K562 (cell line): ENCODE measurements around the gene NKX6-2. TPM values are rescaled to one million over a fixed set of nuclear protein-coding genes. Genes with fewer than 3 reads are reported as not detected.

Source experiments
- ATAC-seq: fragments of 200-7000 bp; cut with Tn5 transposase; 3 replicates; pipeline ENCODE4 v1.9.1; 2020; ENCODE audit warnings: moderate library complexity
- BruUV-seq: library from RNA; stranded (reverse); fragments of 400-500 nt; replicated peaks from 2 replicates; lab custom pipeline; 2021; lab: Mats Ljungman, UMichigan
- CTCF ChIA-PET: fragments of 300-600 bp; formaldehyde crosslinking; extraction: SDS; loops from one replicate; lab custom pipeline; 2021; ENCODE audit warnings: low intra/inter-chr PET ratio; lab: Yijun Ruan, JAX
- POLR2A ChIA-PET: fragments of 300-600, 350-650 bp; sonication (Branson Sonifier 250); formaldehyde crosslinking; extraction: SDS; loops from one replicate; lab custom pipeline; 2021; ENCODE audit warnings: antibody characterized with exemption, inconsistent platforms; lab: Yijun Ruan, JAX
- DNase-seq, 4 experiments: peaks; one replicate each; pipeline versions ENCODE4 v3.0.0 to v3.0.0-alpha.2; 2011 to 2018; ENCODE audit warnings: low spot score in 3 of 4, mixed read lengths in 3 of 4; ENCODE audit errors: extremely low read depth in 1 of 4
- FAIRE-seq: peaks from 2 replicates; lab custom pipeline; 2011; peaks lifted over from hg19 to GRCh38; lab: Jason Lieb, UNC
- H2AFZ ChIP-seq: 2 replicates; pipeline ENCODE4 v1.6.0; 2011; ENCODE audit warnings: low read depth, low read length, control low read depth, inconsistent platforms
- H3K27ac ChIP-seq: fragments of 200-600 bp; 3 replicates; pipeline ENCODE4 v1.8.0; 2011; ENCODE audit warnings: low read depth, mild to moderate bottlenecking, control low read depth, inconsistent platforms, low read length, moderate library complexity, mixed read lengths; ENCODE audit errors: extremely low read depth
- H3K27me3 ChIP-seq, 2 experiments: fragments of 300-600 bp in 1 of 2; 2 replicates in 1 of 2; 3 replicates in 1 of 2; pipeline versions ENCODE4 v1.6.0 to v1.8.0; 2011; ENCODE audit warnings: inconsistent platforms in 2 of 2, low read length in 2 of 2, mild to moderate bottlenecking in 1 of 2, mixed read lengths in 1 of 2, moderate library complexity in 1 of 2; ENCODE audit not compliant: control insufficient read depth in 2 of 2, insufficient read depth in 2 of 2
- H3K36me3 ChIP-seq: fragments of 300-600 bp; 3 replicates; pipeline ENCODE4 v1.8.0; 2011; ENCODE audit warnings: mild to moderate bottlenecking, low read length, inconsistent platforms; ENCODE audit not compliant: control insufficient read depth, insufficient read depth
- H3K4me1 ChIP-seq, 2 experiments: fragments of 200-600 bp in 1 of 2; replicated peaks in 1 of 2; 2 replicates in 1 of 2; 3 replicates in 1 of 2; pipeline versions ENCODE4 v1.5.1 to v1.8.0; 2011; ENCODE audit warnings: inconsistent platforms in 2 of 2, low read length in 2 of 2, mild to moderate bottlenecking in 1 of 2, mixed read lengths in 1 of 2, moderate library complexity in 1 of 2; ENCODE audit not compliant: control insufficient read depth in 2 of 2, insufficient read depth in 2 of 2
- H3K4me2 ChIP-seq: 2 replicates; pipeline ENCODE4 v1.6.1; 2011; ENCODE audit warnings: low read length, control low read depth, inconsistent platforms, mixed read lengths; ENCODE audit not compliant: insufficient read depth
- H3K4me3 ChIP-seq: fragments of 200-600 bp; sonication (generic), shearing (Covaris generic); 2 replicates; pipeline ENCODE4 v1.5.1; 2016; ENCODE audit warnings: control low read depth, inconsistent platforms
- H3K79me2 ChIP-seq: fragments of 200-600 bp; 3 replicates; pipeline ENCODE4 v1.8.0; 2011; ENCODE audit warnings: low read length, inconsistent platforms; ENCODE audit not compliant: control insufficient read depth, insufficient read depth
- H3K9ac ChIP-seq, 2 experiments: 2 replicates each; pipeline versions ENCODE4 v1.6.0 to v1.6.1; 2011; ENCODE audit warnings: low read depth in 2 of 2, low read length in 2 of 2, control low read depth in 1 of 2, inconsistent platforms in 1 of 2, mild to moderate bottlenecking in 1 of 2, mixed read lengths in 1 of 2; ENCODE audit not compliant: insufficient read depth in 1 of 2
- H3K9me1 ChIP-seq: one replicate; pipeline ENCODE4 v1.6.0; 2011; ENCODE audit warnings: inconsistent platforms, mild to moderate bottlenecking, low read length, moderate library complexity; ENCODE audit not compliant: control insufficient read depth, insufficient read depth
- H3K9me3 ChIP-seq: replicated peaks from 2 replicates; pipeline ENCODE4 v1.5.1; 2011; ENCODE audit warnings: low read depth, low read length, inconsistent platforms; ENCODE audit not compliant: control insufficient read depth, insufficient read depth
- H4K20me1 ChIP-seq: replicated peaks from 2 replicates; pipeline ENCODE4 v1.6.1; 2011; ENCODE audit warnings: low read length, inconsistent platforms, mixed read lengths; ENCODE audit not compliant: control insufficient read depth, insufficient read depth
- KLF6 ChIP-seq: fragments of 250-450 bp; sonication (Bioruptor Pico); IDR thresholded peaks from 2 replicates; pipeline ENCODE4 v1.4.0; 2020; ENCODE audit warnings: mild to moderate bottlenecking, moderate library complexity, borderline replicate concordance
- NFXL1 ChIP-seq: fragments of 450-650 bp; formaldehyde crosslinking; IDR thresholded peaks from 2 replicates; pipeline ENCODE4 v1.4.0; 2021; ENCODE audit warnings: mild to moderate bottlenecking
- POLR3G ChIP-seq: IDR thresholded peaks from 2 replicates; pipeline ENCODE4 v1.6.1; 2011; ENCODE audit not compliant: insufficient read length, insufficient replicate concordance; ENCODE audit errors: extremely low read depth
- SMARCE1 ChIP-seq: fragments of 450-650 bp; IDR thresholded peaks from 2 replicates; pipeline ENCODE4 v1.7.1; 2016; ENCODE audit warnings: mild to moderate bottlenecking
- STAG1 ChIP-seq: sonication (generic); formaldehyde crosslinking; IDR thresholded peaks from 2 replicates; pipeline ENCODE4 v1.5.0; 2020; ENCODE audit warnings: missing genetic modification reagents, borderline replicate concordance
- ZBTB7A ChIP-seq: IDR thresholded peaks from 2 replicates; pipeline ENCODE4 v1.6.1; 2011; ENCODE audit warnings: low read depth, mild to moderate bottlenecking, low read length, moderate library complexity, borderline replicate concordance; ENCODE audit not compliant: control insufficient read depth
- ZNF134 ChIP-seq: fragments of 250-450 bp; sonication (Bioruptor Pico); conservative IDR thresholded peaks from 2 replicates; pipeline ENCODE4 v1.4.0; 2020
- ZNF24 ChIP-seq: fragments of 450-650 bp; IDR thresholded peaks from 2 replicates; pipeline ENCODE4 v1.6.1; 2016
- ZNF316 ChIP-seq: fragments of 450-650 bp; IDR thresholded peaks from 2 replicates; pipeline ENCODE4 v1.6.1; 2016
- ZNF707 ChIP-seq: fragments of 250-450 bp; sonication (Bioruptor Pico); conservative IDR thresholded peaks from 2 replicates; pipeline ENCODE4 v1.8.0; 2022; ENCODE audit warnings: inconsistent platforms, mild to moderate bottlenecking, moderate library complexity
- WGBS: fragments of 100-300 bp; shearing (Covaris generic); methylation state at CpG from one replicate; pipeline ENCODE4 v1.1.6; 2016; ENCODE audit warnings: low coverage, mixed read lengths; ENCODE audit not compliant: insufficient coverage; ENCODE audit errors: missing lambda C conversion rate; 5-methylcytosine and 5-hydroxymethylcytosine counted together
- in situ Hi-C: fragments of 300-500 bp; cut with MboI; formaldehyde crosslinking; loops from 4 replicates; pipeline ENCODE4 v1.15.0; 2018; ENCODE audit warnings: inconsistent platforms, mixed read lengths
- intact Hi-C: fragments of 100-400 bp; cut with micrococcal nuclease; formaldehyde crosslinking; loops from 2 replicates; pipeline ENCODE4 v1.14.2; 2022
- polyA plus RNA-seq, 8 experiments: library from polyadenylated mRNA; depleted of rRNA in 4 of 8; stranded (reverse) in 5 of 8; unstranded in 3 of 8; fragments of >200 nt; fragmentation: Nextera tagmentation in 2 of 8; fragmentation: Illumina TruSeq in 1 of 8; extraction: Ambion mirVana in 2 of 8; extraction: Trizol in 1 of 8; gene quantifications; 2 replicates each; pipeline versions ENCODE4 v1.2.1 to v1.2.3, GENCODE V29; 2011 to 2014; ENCODE audit warnings: inconsistent platforms in 1 of 8, missing spikeins in 1 of 8
- total RNA-seq, 7 experiments: library from RNA; depleted of rRNA in 6 of 7; stranded (reverse); fragments of >200 nt in 6 of 7; fragmentation: Illumina TruSeq in 2 of 7; extraction: Trizol in 2 of 7; gene quantifications; 2 replicates each; pipeline versions ENCODE4 v1.2.1 to v1.2.3, GENCODE V29; 2011 to 2021; ENCODE audit warnings: low replicate concordance in 1 of 7
- TF ChIP-seq, protein P1 (sequence below): fragments of 450-650 bp; formaldehyde crosslinking; IDR thresholded peaks from 2 replicates; pipeline ENCODE4 v1.4.0; 2022; ENCODE audit warnings: missing genetic modification characterization

Gene NKX6-2
- total and polyA plus RNA-seq, 9 of the 15 experiments (the other 6 are each of a cell fraction or from before 2014, with no cell fraction given), result 1.0 to 1.6 TPM; not detected in 7

DNA sequence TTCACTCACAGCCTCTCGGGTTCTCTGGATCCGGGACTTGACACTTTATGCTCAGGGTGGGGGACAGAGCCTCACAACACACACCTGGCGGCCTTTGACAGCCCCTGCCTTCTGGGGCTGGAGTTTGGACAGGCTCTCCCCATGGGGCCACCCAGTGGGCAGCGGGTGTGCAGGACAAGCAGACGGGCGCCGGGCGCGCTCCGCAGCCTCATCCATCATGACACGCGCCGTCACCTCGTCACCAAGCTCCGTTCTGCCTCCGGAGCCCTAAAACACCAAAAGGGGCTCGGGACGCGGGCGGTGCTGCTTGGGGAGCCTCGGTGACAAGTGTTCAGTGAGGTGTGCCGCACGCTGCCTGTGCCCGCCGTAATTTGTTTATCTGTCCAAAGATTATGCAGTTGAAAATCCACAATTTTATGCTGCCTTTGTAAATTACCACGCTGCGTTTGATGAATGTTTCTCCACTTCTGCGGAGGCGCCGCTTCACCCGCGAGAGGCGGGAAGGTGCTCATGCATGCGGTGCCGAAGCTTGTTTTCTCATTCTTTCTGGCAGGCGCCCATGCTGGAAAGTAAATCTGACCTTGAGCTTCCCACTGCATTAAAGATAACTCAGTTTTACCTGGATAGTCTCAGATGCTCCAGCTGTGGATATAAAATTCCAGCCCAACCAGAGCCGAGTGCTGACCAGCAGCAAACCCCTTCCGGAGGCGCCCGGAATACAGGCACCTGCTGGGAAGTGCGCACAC, 6.2 kb downstream of the NKX6-2 start:
- Histone ChIP-seq H3K9me1 (no peaks in the 10 kb centered on the region), H3K4me3 (no peak overlapping the region), H4K20me1 (no peaks in the 10 kb centered on the region), H3K79me2 (no peaks in the 10 kb centered on the region), H3K27me3 (no peaks in the 10 kb centered on the region), H3K36me3 (no peaks in the 10 kb centered on the region), H3K27ac (no peak overlapping the region), H3K9ac (no peak overlapping the region), H3K4me1 (no peaks in the 10 kb centered on the region), H3K4me2 (no peak overlapping the region), H2AFZ (no peak overlapping the region), H3K9me3 (no peaks in the 10 kb centered on the region)
- in situ Hi-C loops, result no loop called here
- no TSS peak for BruUV-seq
- ATAC-seq (no peak), DNase-seq (no peak), FAIRE-seq (no peak)
- intact Hi-C loops, result no loop called here
- CTCF ChIA-PET, result no interaction called here
- POLR2A ChIA-PET, result interaction anchor here (0.6 kb wide), 1 partner anchor 665 kb away, joined by 3 read pairs; no protein-coding TSS in a partner anchor
- WGBS, result 91% methylated on average over 18 of the region's 41 CpGs
- TF ChIP-seq ZNF316 (no peak), POLR3G (no peak), ZNF134 (CRISPR knock-in tag) (no peak), ZNF707 (CRISPR knock-in tag) (no peak)

DNA sequence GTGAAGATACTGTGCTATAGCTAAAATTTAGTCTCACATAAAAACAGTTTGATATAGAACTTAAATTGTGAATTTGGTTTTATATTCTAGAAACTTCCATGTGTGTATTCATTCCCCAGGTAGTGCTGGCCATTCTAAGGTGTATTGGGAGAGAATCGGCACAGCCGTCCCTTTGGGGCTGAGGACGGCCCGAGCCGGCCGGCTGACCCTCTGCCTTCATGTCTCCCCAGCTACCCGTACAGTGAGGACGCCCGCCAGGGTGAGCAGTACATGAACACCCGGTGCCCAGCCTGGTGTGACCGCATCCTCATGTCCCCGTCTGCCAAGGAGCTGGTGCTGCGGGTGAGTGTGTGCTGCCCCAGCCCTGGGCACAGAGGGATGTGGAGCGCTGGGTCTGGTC, 8.5 kb downstream of the NKX6-2 start:
- POLR2A ChIA-PET, result no interaction called here
- Histone ChIP-seq H3K27ac (no peak overlapping the region), H4K20me1 (no peaks in the 10 kb centered on the region), H3K4me3 (no peak overlapping the region), H2AFZ (no peak overlapping the region), H3K9me1 (no peaks in the 10 kb centered on the region), H3K4me1 (no peaks in the 10 kb centered on the region), H3K9me3 (no peaks in the 10 kb centered on the region), H3K27me3 (no peaks in the 10 kb centered on the region)
- FAIRE-seq, result no peak
- 100% methylated on average over 2 of the region's 14 CpGs for WGBS
- intact Hi-C loops, result no loop called here
- no peak for TF ChIP-seq ZBTB7A
- TF ChIP-seq SMARCE1, result no peak
- TF ChIP-seq NFXL1 (CRISPR knock-in tag), result no peak
- TF ChIP-seq STAG1 (CRISPR knock-in tag), result no peak
- TF ChIP-seq KLF6 (CRISPR knock-in tag), result no peak
- TF ChIP-seq ZNF24, result no peak
- TF ChIP-seq, protein P1, sequence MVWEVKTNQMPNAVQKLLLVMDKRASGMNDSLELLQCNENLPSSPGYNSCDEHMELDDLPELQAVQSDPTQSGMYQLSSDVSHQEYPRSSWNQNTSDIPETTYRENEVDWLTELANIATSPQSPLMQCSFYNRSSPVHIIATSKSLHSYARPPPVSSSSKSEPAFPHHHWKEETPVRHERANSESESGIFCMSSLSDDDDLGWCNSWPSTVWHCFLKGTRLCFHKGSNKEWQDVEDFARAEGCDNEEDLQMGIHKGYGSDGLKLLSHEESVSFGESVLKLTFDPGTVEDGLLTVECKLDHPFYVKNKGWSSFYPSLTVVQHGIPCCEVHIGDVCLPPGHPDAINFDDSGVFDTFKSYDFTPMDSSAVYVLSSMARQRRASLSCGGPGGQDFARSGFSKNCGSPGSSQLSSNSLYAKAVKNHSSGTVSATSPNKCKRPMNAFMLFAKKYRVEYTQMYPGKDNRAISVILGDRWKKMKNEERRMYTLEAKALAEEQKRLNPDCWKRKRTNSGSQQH (CRISPR knock-in tag), result no peak
- TF ChIP-seq, all 486 proteins: peak for 0
- H3K9ac ChIP-seq, result no peak overlapping the region; a peak in 1 of 4 replicates
- DNase-seq (no peak), ATAC-seq (no peak)
- no peaks in the 10 kb centered on the region for H3K36me3 ChIP-seq
- no peak overlapping the region for H3K4me2 ChIP-seq
- no TSS peak for BruUV-seq
- no peaks in the 10 kb centered on the region for H3K79me2 ChIP-seq
- CTCF ChIA-PET, result no interaction called here
- in situ Hi-C loops, result no loop called here
